OCI-LY3 (cell line): Measurements from ENCODE around the gene WNK4.
"Not testable (repeated sequence)": the region's sequence is repeated elsewhere in the genome, so short reads cannot be mapped to it uniquely, and the experiment has no call there.

Source experiments
- H2AFZ ChIP-seq: fragments of 200-600, 300-600 bp; shearing (Covaris generic); 2 replicates; pipeline ENCODE4 v1.6.0; 2014; ENCODE audit warnings: antibody characterized with exemption, low read depth, low read length
- H3K27ac ChIP-seq: fragments of 200-600, 300-600 bp; sonication (generic); 2 replicates; pipeline ENCODE4 v1.5.1; 2014; ENCODE audit warnings: mild to moderate bottlenecking, low read length, moderate library complexity, mixed read lengths
- H3K27me3 ChIP-seq: fragments of 200-600, 300-600 bp; sonication (generic); 2 replicates; pipeline ENCODE4 v1.6.1; 2014; ENCODE audit warnings: low read depth, low read length, mixed read lengths
- H3K36me3 ChIP-seq: fragments of 200-600, 300-600 bp; sonication (generic); replicated peaks from 2 replicates; pipeline ENCODE3; 2014; ENCODE audit warnings: low read depth, low read length, mixed read lengths
- H3K4me1 ChIP-seq: fragments of 300-600, 200-600 bp; sonication (generic); 2 replicates; pipeline ENCODE4 v1.6.1; 2014; ENCODE audit warnings: low read length, mixed read lengths
- H3K4me2 ChIP-seq: fragments of 200-600, 300-600 bp; sonication (generic); 2 replicates; pipeline ENCODE4 v1.6.1; 2014; ENCODE audit warnings: low read length, mixed read lengths
- H3K4me3 ChIP-seq: fragments of 300-600, 200-600 bp; sonication (generic); 2 replicates; pipeline ENCODE4 v1.5.1; 2014; ENCODE audit warnings: antibody characterized with exemption, mild to moderate bottlenecking, low read length, moderate library complexity
- H3K79me2 ChIP-seq: fragments of 300-600, 200-600 bp; shearing (Covaris generic); 2 replicates; pipeline ENCODE4 v1.6.1; 2014; ENCODE audit warnings: mild to moderate bottlenecking, low read length, mixed read lengths
- H3K9ac ChIP-seq: fragments of 300-600, 200-600 bp; shearing (Covaris generic); 2 replicates; pipeline ENCODE4 v1.6.0; 2014; ENCODE audit warnings: mild to moderate bottlenecking, low read length, moderate library complexity
- H3K9me3 ChIP-seq: fragments of 200-600, 300-600 bp; shearing (Covaris generic); 2 replicates; pipeline ENCODE4 v1.6.1; 2014; ENCODE audit warnings: low read length, mixed read lengths; ENCODE audit not compliant: insufficient read depth
- H4K20me1 ChIP-seq: fragments of 200-600, 300-600 bp; sonication (generic); 2 replicates; pipeline ENCODE4 v1.6.1; 2016; ENCODE audit warnings: low read length, mixed read lengths; ENCODE audit not compliant: insufficient read depth
- EZH2phosphoT487 ChIP-seq: fragments of 200-600 bp; shearing (Covaris generic); IDR thresholded peaks from 2 replicates; pipeline ENCODE4 v1.6.1; 2018; ENCODE audit warnings: antibody characterized with exemption, mixed run types, low read depth
- TF ChIP-seq, protein P1 (sequence below): fragments of 200-600, 300-600 bp; sonication (generic); IDR thresholded peaks from 2 replicates; pipeline ENCODE4 v1.5.1; 2014; ENCODE audit warnings: antibody characterized with exemption, low read length, low read depth

The WNK4 gene

DNA sequence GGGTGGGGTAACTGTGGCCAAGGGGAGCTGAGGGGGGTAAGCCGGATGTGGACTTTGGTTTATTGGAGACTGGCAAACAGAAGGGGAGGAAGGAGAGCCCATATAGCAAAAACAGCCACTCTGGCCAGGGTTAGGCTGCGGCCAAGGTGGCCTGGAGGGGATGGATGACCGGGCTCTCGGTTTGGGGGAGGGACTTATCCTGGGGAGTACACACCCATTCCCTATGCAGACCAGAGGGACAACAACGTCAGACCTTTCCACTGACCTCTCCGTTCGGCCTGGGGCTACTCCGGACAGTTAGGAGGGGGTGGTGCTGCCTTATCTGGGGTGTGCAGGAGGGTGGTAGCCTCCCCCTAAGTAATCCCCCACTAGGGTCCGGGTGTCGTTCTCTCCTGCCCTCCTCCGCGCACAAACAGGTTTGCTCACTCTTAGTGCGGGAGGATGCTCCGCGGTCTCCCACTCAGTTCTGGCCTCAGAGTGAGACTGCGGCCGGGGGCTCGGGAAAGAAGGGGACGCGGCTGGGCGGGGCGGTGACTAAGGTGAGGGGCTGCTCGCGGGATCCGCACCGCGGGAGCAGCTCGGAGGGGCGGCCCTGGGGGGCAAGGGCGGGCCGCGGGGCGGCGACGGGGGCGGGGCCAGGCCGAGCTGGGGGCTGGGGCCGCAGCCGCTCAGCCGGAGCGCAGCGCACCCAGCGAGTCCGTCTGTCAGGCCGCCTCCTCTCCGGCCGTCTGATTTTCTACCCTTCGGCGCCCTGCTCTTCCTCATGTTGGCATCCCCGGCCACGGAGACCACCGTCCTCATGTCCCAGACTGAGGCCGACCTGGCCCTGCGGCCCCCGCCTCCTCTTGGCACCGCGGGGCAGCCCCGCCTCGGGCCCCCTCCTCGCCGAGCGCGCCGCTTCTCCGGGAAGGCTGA, at the start of gene WNK4:
WNK4 (plus strand) TSS at position 675 of the 915 bp plus-strand sequence; CDS start at position 764, 89 bp downstream.
- TF ChIP-seq, protein P1, sequence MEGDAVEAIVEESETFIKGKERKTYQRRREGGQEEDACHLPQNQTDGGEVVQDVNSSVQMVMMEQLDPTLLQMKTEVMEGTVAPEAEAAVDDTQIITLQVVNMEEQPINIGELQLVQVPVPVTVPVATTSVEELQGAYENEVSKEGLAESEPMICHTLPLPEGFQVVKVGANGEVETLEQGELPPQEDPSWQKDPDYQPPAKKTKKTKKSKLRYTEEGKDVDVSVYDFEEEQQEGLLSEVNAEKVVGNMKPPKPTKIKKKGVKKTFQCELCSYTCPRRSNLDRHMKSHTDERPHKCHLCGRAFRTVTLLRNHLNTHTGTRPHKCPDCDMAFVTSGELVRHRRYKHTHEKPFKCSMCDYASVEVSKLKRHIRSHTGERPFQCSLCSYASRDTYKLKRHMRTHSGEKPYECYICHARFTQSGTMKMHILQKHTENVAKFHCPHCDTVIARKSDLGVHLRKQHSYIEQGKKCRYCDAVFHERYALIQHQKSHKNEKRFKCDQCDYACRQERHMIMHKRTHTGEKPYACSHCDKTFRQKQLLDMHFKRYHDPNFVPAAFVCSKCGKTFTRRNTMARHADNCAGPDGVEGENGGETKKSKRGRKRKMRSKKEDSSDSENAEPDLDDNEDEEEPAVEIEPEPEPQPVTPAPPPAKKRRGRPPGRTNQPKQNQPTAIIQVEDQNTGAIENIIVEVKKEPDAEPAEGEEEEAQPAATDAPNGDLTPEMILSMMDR = no peak
- TF ChIP-seq EZH2phosphoT487 = no peak
- H3K4me2 ChIP-seq = no peak within 1 kb of the TSS

DNA sequence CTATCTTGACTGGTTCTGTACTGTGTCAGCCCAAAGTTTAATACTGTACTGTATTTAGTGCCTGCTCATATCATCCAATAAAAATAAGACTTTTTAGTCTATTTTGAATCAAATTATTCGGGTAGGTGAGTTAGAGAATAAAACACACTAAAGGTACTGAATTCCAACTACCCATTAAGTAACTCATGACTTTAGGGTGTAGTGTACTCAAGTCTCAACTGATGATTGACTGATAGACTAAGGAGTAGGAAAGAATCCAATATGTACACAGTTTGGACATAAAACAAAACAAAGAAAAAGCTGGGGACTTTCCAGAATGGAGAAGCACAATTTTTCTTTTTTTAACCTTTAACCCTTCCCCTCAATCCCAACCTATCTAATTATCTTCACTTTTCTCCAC, 39.7 kb upstream of the WNK4 start:
- Histone ChIP-seq H3K79me2 (peaks cover 29% of the 10 kb centered on the region), H3K9me3 (peaks cover 4% of the 10 kb centered on the region; the same call in 1 of the 2 replicates), H4K20me1 (no peaks in the 10 kb centered on the region)

More for the DNA sequence above, at the start of gene WNK4:
- no peak within 1 kb of the TSS for H3K4me3 ChIP-seq
- H3K27ac ChIP-seq = no peak within 1 kb of the TSS
- no peaks in the 10 kb centered on the region for H3K27me3 ChIP-seq
- no peaks in the 10 kb centered on the region for H3K9me3 ChIP-seq
- no peaks in the 10 kb centered on the region for H3K79me2 ChIP-seq
- H3K4me1 ChIP-seq = peaks cover 11% of the 10 kb centered on the region
- no peak within 1 kb of the TSS for H2AFZ ChIP-seq
- H3K9ac ChIP-seq = no peak within 1 kb of the TSS
- H4K20me1 ChIP-seq = no peaks in the 10 kb centered on the region
- H3K36me3 ChIP-seq = peaks cover 31% of the 10 kb centered on the region

DNA sequence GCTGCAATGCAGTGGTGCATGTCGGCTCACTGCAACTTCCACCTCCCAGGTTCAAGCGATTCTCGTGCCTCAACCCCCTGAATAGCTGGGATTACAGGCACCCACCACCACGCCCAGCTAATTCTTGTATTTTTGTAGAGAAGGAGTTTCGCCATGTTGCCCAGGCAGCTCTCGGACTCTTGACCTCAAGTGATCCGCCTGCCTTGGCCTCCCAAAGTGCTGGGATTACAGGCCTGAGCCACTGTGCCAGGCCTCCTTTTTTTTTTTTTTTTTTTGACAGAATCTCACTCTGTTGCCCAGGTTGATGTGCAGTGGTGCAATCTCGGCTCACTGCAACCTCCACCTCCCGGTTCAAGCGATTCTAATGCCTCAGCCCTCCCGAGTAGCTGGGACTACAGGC, 37.5 kb upstream of the WNK4 start:
- H3K4me2 ChIP-seq, H2AFZ ChIP-seq, H4K20me1 ChIP-seq, H3K9ac ChIP-seq, H3K9me3 ChIP-seq, H3K27ac ChIP-seq, H3K27me3 ChIP-seq, H3K4me3 ChIP-seq, H3K36me3 ChIP-seq: not testable (repeated sequence)
- peaks cover 29% of the 10 kb centered on the region for H3K79me2 ChIP-seq
- H3K4me1 ChIP-seq = peaks cover 13% of the 10 kb centered on the region

More for the DNA sequence above, 39.7 kb upstream of the WNK4 start:
- Histone ChIP-seq H3K27ac (no peak overlapping the region), H3K4me2 (no peak overlapping the region), H2AFZ (no peak overlapping the region), H3K36me3 (no peaks in the 10 kb centered on the region), H3K9ac (no peak overlapping the region), H3K27me3 (no peaks in the 10 kb centered on the region), H3K4me1 (peaks cover 13% of the 10 kb centered on the region), H3K4me3 (no peak overlapping the region)
- TF ChIP-seq EZH2phosphoT487 = no peak
- TF ChIP-seq, protein P1 = no peak

DNA sequence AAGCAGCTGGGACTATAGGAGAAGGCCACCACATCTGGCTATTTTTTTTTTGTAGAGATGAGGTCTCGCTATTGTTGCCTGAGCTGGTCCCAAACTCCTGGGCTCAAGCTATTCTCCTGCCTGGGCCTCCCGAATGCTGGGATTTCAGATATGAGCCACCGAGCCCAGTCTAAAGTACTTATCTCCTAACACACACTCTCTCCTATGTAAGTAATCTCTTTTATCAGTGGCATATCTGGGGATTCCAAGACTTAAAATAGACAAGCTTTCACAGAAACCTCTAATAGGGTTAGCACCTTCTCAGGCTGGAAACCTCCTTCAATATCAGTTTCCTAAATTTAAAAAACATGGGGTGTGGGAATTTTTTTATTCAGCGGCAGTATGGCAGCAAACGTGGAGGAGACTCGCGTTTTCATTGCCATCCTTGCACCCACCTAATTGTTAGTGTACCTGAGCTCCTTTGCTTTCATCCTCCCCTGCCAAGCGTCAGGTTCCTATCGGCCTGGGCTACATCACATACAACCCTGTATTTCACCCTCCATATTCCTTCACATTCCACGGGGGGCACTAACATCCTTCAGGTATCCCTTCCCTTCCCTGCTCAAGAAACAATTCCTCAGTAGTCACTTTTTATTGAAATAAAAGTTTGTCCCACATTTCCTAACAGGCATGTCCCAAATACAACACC, 36.7 kb upstream of the WNK4 start:
- H3K27ac ChIP-seq = peak overlapping the region; percentile 70
- no peaks in the 10 kb centered on the region for H4K20me1 ChIP-seq
- H3K36me3 ChIP-seq = no peaks in the 10 kb centered on the region
- peaks cover 4% of the 10 kb centered on the region; the same call in 1 of the 2 replicates for H3K9me3 ChIP-seq
- H3K9ac ChIP-seq = peak overlapping the region; percentile 81
- no peak for TF ChIP-seq EZH2phosphoT487
- TF ChIP-seq, protein P1 = no peak
- no peaks in the 10 kb centered on the region for H3K27me3 ChIP-seq
- peaks cover 29% of the 10 kb centered on the region for H3K79me2 ChIP-seq
- peak overlapping the region; percentile 41; the same call in 1 of the 2 replicates for H2AFZ ChIP-seq
- peak overlapping the region; percentile 91 for H3K4me3 ChIP-seq
- H3K4me1 ChIP-seq = peaks cover 13% of the 10 kb centered on the region
- H3K4me2 ChIP-seq = peak overlapping the region; percentile 99
